ENCODE data around the gene SIRT2.
"Not testable (repeated sequence)": the region's sequence is repeated elsewhere in the genome, so short reads cannot be mapped to it uniquely, and the experiment has no call there.

The SIRT2 gene

DNA sequence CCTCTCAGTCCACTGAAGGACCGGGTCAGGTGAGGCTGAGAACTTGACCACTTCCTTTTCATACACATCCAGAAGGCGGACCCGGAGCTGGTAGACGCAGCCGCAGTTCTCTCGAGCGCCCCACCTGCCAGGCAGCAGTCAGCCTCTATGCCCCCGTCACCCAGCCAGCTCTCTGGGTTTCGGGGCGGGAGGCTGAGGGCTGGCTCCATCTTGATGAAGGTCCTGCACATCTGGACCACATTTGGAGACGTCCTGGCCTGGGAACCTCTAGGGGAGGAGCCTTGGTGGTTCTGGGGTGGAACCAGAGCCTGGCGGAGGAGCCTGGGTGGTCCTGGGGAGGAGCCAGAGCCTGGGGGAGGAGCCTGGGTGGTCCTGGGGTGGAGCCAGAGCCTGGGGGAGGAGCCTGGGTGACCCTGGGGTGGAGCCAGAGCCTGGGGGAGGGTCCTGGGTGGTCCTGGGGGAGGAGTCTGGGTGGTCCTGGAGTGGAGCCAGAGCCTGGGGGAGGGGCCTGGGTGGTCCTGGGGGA lies 45.6 kb upstream of the SIRT2 start:
- DNase-seq (ENCODE audit: low read depth in 1 of 2, low spot score in 1 of 2) = no peak
- Histone ChIP-seq H3K27ac (replicated peaks) (no peak overlapping the region), H3K4me3 (replicated peaks; ENCODE audit: insufficient read depth, low read length) (no peak overlapping the region), H3K27me3 (ENCODE audit: insufficient read depth, poor library complexity, severe bottlenecking) (peaks cover 12% of the 10 kb centered on the region)
- TF ChIP-seq SPI1 (IDR thresholded peaks at IDR 0.05; ENCODE audit: borderline replicate concordance, low read depth) = no peak
- no peak for TF ChIP-seq GABPA (IDR thresholded peaks at IDR 0.05; ENCODE audit: low read depth)

GRCh38 chr19:38942471-38943181 lies 43.2 kb upstream of the SIRT2 start:
- H3K4me3 ChIP-seq (replicated peaks; ENCODE audit: insufficient read depth, low read length) = no peak overlapping the region
- peaks cover 2% of the 10 kb centered on the region for H3K27me3 ChIP-seq (ENCODE audit: insufficient read depth, poor library complexity, severe bottlenecking)
- TF ChIP-seq POLR2AphosphoS5 (IDR thresholded peaks at IDR 0.05; ENCODE audit: low read depth) = no peak
- TF ChIP-seq, protein P1, sequence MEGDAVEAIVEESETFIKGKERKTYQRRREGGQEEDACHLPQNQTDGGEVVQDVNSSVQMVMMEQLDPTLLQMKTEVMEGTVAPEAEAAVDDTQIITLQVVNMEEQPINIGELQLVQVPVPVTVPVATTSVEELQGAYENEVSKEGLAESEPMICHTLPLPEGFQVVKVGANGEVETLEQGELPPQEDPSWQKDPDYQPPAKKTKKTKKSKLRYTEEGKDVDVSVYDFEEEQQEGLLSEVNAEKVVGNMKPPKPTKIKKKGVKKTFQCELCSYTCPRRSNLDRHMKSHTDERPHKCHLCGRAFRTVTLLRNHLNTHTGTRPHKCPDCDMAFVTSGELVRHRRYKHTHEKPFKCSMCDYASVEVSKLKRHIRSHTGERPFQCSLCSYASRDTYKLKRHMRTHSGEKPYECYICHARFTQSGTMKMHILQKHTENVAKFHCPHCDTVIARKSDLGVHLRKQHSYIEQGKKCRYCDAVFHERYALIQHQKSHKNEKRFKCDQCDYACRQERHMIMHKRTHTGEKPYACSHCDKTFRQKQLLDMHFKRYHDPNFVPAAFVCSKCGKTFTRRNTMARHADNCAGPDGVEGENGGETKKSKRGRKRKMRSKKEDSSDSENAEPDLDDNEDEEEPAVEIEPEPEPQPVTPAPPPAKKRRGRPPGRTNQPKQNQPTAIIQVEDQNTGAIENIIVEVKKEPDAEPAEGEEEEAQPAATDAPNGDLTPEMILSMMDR (IDR thresholded peaks at IDR 0.05; ENCODE audit: insufficient read depth, low read length) = no peak
- TF ChIP-seq, protein P2, sequence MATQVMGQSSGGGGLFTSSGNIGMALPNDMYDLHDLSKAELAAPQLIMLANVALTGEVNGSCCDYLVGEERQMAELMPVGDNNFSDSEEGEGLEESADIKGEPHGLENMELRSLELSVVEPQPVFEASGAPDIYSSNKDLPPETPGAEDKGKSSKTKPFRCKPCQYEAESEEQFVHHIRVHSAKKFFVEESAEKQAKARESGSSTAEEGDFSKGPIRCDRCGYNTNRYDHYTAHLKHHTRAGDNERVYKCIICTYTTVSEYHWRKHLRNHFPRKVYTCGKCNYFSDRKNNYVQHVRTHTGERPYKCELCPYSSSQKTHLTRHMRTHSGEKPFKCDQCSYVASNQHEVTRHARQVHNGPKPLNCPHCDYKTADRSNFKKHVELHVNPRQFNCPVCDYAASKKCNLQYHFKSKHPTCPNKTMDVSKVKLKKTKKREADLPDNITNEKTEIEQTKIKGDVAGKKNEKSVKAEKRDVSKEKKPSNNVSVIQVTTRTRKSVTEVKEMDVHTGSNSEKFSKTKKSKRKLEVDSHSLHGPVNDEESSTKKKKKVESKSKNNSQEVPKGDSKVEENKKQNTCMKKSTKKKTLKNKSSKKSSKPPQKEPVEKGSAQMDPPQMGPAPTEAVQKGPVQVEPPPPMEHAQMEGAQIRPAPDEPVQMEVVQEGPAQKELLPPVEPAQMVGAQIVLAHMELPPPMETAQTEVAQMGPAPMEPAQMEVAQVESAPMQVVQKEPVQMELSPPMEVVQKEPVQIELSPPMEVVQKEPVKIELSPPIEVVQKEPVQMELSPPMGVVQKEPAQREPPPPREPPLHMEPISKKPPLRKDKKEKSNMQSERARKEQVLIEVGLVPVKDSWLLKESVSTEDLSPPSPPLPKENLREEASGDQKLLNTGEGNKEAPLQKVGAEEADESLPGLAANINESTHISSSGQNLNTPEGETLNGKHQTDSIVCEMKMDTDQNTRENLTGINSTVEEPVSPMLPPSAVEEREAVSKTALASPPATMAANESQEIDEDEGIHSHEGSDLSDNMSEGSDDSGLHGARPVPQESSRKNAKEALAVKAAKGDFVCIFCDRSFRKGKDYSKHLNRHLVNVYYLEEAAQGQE (IDR thresholded peaks at IDR 0.05; ENCODE audit: insufficient replicate concordance, low read depth) = no peak
- DNase-seq (ENCODE audit: low read depth in 1 of 2, low spot score in 1 of 2) = no peak
- no peak overlapping the region for H3K27ac ChIP-seq (replicated peaks)

DNA sequence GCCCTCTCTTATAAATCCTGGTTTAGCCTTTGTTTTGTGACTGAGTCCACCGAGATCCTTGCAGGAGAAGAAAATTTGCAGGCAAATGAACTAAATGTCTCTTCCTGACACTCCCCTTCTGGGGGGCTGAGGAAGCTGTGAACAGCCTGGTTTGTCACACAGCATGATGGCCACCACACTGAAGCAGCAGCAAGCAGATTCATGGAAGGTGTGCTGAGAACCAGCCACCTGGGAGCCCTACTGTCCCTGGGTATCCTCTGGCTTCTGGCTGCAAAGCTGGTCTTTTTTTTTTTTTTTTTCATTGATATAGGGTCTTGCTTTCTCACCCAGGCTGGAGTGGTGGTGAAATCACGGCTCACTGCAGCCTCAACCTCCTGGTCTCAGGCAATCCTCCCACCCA lies 42.6 kb upstream of the SIRT2 start:
- Histone ChIP-seq H3K4me3 (replicated peaks; ENCODE audit: insufficient read depth, low read length) (no peak overlapping the region), H3K27ac (replicated peaks) (no peak overlapping the region), H3K27me3 (ENCODE audit: insufficient read depth, poor library complexity, severe bottlenecking) (no peaks in the 10 kb centered on the region)
- TF ChIP-seq GABPA (IDR thresholded peaks at IDR 0.05; ENCODE audit: low read depth) (no peak), POLR2AphosphoS5 (IDR thresholded peaks at IDR 0.05; ENCODE audit: low read depth) (no peak), SPI1 (IDR thresholded peaks at IDR 0.05; ENCODE audit: borderline replicate concordance, low read depth) (no peak)
- TF ChIP-seq, protein P2 (IDR thresholded peaks at IDR 0.05; ENCODE audit: insufficient replicate concordance, low read depth) = no peak
- TF ChIP-seq, protein P1 (IDR thresholded peaks at IDR 0.05; ENCODE audit: insufficient read depth, low read length) = no peak
- no peak for DNase-seq (ENCODE audit: low read depth in 1 of 2, low spot score in 1 of 2)

DNA sequence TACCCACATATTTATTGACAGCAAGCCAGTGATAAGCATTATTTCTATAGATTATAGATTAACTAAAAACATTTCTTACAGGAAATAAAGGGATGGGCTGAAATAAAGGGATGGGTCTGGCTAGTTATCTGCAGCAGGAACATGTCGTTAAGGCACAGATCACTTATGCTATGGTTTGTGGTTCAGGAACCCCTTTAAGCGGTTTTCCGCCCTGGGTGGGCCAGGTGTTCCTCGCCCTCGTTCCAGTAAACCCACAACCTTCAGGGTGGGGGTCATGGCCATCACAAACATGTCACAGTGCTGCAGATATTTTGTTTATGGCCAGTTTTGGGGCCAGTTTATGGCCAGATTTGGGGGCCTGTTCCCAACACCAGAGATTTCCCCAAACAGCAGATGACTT lies 42.0 kb upstream of the SIRT2 start:
- H3K4me3 ChIP-seq (replicated peaks; ENCODE audit: insufficient read depth, low read length); DNase-seq (ENCODE audit: low read depth in 1 of 2, low spot score in 1 of 2); H3K27me3 ChIP-seq (ENCODE audit: insufficient read depth, poor library complexity, severe bottlenecking); H3K27ac ChIP-seq (replicated peaks): not testable (repeated sequence)

GRCh38 chr19:38939957-38940356 lies 40.5 kb upstream of the SIRT2 start:
- Histone ChIP-seq H3K27me3 (ENCODE audit: insufficient read depth, poor library complexity, severe bottlenecking) (no peaks in the 10 kb centered on the region), H3K4me3 (replicated peaks; ENCODE audit: insufficient read depth, low read length) (no peak overlapping the region), H3K27ac (replicated peaks) (no peak overlapping the region)
- no peak for DNase-seq (ENCODE audit: low read depth in 1 of 2, low spot score in 1 of 2)
- TF ChIP-seq SPI1 (IDR thresholded peaks at IDR 0.05; ENCODE audit: borderline replicate concordance, low read depth) = no peak
- no peak for TF ChIP-seq GABPA (IDR thresholded peaks at IDR 0.05; ENCODE audit: low read depth)
- TF ChIP-seq POLR2AphosphoS5 (IDR thresholded peaks at IDR 0.05; ENCODE audit: low read depth) = no peak
- TF ChIP-seq, protein P1 (IDR thresholded peaks at IDR 0.05; ENCODE audit: insufficient read depth, low read length) = no peak
- TF ChIP-seq, protein P2 (IDR thresholded peaks at IDR 0.05; ENCODE audit: insufficient replicate concordance, low read depth) = no peak

Measured in HL-60 (cell line).